ENCODE data around the gene TBC1D1. TPM values are rescaled to one million over a fixed set of nuclear protein-coding genes. Genes with fewer than 3 reads are reported as not detected.

Gene TBC1D1
- total and polyA plus RNA-seq, 10 donors, result 49.3 to 142 (median 95.5) TPM

DNA sequence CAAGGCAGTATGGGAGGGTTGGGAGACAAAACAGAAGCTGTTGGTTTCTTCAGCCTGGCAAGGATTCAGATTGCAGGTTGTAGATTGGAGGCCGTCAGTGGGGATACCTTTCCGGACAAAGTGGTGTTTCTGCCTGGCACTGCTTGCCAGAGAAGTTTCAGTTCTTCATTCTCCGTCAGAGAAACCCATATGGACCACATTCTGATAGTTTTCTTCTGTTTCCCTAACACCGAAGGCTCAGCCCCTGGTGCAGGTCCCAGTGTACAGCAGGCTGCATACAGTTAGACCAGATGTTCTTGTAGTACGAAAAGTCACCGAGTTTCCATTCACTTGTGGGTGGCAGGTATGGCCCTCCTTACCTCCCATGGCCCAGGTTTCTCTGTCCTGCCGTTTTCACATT is 176.6 kb downstream of the TBC1D1 start:
- 68 to 80% (median 78%) methylated on average over 7 of the region's 7 CpGs for WGBS, 5 donors
- Histone ChIP-seq H3K4me3 (no peak overlapping the region), H3K27ac (peak overlapping the region in 2 of 8 donors; percentile 23 to 33), H3K36me3 (peaks cover 0 to 83% (median 18%) of the 10 kb centered on the region in 6 donors), H3K9me3 (no peaks in the 10 kb centered on the region), H3K4me1 (peaks cover 0 to 53% (median 25%) of the 10 kb centered on the region in 6 donors), H3K27me3 (replicated peaks in 1 of 7) (no peaks in the 10 kb centered on the region)
- intact Hi-C loops (cut with DNase I; ENCODE audit: low total_unique reads), result loop anchor here (10.0 kb wide), 1 partner anchor 607 kb away; no protein-coding TSS in a partner anchor
- no peak for DNase-seq
- no peak for TF ChIP-seq POLR2A (IDR thresholded peaks at IDR 0.05)
- no peak for TF ChIP-seq POLR2AphosphoS5 (IDR thresholded peaks at IDR 0.05)
- TF ChIP-seq, protein P1, sequence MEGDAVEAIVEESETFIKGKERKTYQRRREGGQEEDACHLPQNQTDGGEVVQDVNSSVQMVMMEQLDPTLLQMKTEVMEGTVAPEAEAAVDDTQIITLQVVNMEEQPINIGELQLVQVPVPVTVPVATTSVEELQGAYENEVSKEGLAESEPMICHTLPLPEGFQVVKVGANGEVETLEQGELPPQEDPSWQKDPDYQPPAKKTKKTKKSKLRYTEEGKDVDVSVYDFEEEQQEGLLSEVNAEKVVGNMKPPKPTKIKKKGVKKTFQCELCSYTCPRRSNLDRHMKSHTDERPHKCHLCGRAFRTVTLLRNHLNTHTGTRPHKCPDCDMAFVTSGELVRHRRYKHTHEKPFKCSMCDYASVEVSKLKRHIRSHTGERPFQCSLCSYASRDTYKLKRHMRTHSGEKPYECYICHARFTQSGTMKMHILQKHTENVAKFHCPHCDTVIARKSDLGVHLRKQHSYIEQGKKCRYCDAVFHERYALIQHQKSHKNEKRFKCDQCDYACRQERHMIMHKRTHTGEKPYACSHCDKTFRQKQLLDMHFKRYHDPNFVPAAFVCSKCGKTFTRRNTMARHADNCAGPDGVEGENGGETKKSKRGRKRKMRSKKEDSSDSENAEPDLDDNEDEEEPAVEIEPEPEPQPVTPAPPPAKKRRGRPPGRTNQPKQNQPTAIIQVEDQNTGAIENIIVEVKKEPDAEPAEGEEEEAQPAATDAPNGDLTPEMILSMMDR (IDR thresholded peaks at IDR 0.05 in 8 of 11, conservative IDR thresholded peaks at IDR 0.05 in 3 of 11), result no peak

DNA sequence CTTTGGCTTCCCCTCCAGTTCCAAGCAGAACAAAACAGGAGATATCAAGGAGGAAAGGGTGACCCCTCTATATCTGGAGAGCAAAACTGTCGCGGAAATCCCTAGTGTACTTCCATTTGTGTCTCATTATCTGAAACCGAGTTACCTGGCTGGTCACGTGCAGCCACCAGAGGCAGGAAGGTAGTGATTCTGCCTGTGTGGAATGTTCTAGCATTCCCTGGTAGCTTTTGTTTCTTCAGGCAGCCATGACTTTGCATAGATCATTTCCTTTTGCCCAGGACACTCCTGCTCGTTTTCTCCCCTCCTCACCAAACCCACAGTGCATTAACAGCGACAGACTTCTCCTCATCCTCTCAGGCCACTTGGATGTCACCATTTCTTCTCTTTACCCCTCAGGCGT is 177.2 kb downstream of the TBC1D1 start:
- H3K4me3 ChIP-seq, result no peak overlapping the region
- no peak for DNase-seq
- H3K4me1 ChIP-seq, result peaks cover 0 to 54% (median 23%) of the 10 kb centered on the region in 6 donors
- intact Hi-C loops (cut with DNase I; ENCODE audit: low total_unique reads), result loop anchor here (10.0 kb wide), 1 partner anchor 607 kb away; no protein-coding TSS in a partner anchor
- no peaks in the 10 kb centered on the region for H3K27me3 ChIP-seq (replicated peaks in 1 of 7)
- 81 to 93% (median 88%) methylated on average over 7 of the region's 7 CpGs for WGBS, 5 donors
- TF ChIP-seq POLR2A (IDR thresholded peaks at IDR 0.05), result no peak
- no peak for TF ChIP-seq POLR2AphosphoS5 (IDR thresholded peaks at IDR 0.05)
- TF ChIP-seq, protein P1 (IDR thresholded peaks at IDR 0.05 in 8 of 11, conservative IDR thresholded peaks at IDR 0.05 in 3 of 11), result no peak
- peak overlapping the region in 2 of 8 donors; percentile 3 to 23 for H3K27ac ChIP-seq
- no peaks in the 10 kb centered on the region for H3K9me3 ChIP-seq
- peaks cover 0 to 82% (median 22%) of the 10 kb centered on the region in 6 donors for H3K36me3 ChIP-seq

DNA sequence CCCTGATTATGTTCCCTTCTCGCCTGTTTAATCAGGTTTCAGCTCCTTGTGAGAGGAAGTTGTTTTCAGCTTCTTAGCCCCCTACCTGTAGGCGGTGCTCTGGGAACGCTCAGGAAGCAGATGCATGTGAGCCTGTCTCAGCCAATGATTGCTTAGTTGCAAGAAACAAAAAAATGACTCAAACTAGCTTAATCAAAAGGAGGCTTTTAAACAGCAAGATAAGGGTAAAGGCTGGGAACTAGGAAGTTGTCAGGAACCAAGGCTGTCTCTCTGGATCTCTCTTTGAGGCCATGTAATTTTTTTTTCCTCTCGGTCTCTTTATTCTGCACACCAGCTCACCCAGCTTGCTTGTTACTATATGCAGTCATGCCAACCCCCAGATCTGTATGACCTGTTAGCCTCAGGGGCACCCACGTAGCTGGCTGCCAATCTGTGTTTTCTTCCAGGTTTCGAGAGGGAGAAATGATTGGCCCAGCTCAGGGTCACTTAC is 178.4 kb downstream of the TBC1D1 start:
- H3K27me3 ChIP-seq (replicated peaks in 1 of 7), result no peaks in the 10 kb centered on the region
- peaks cover 0 to 65% (median 23%) of the 10 kb centered on the region in 6 donors for H3K4me1 ChIP-seq
- WGBS, 5 donors, result 35 to 51% (median 47%) methylated on average over 6 of the region's 6 CpGs
- no peak for TF ChIP-seq POLR2A (IDR thresholded peaks at IDR 0.05)
- TF ChIP-seq, protein P1 (IDR thresholded peaks at IDR 0.05 in 8 of 11, conservative IDR thresholded peaks at IDR 0.05 in 3 of 11), result peak in 4 of 11 experiments; percentile 10 to 45 (median 20)
- TF ChIP-seq POLR2AphosphoS5 (IDR thresholded peaks at IDR 0.05), result no peak
- no peaks in the 10 kb centered on the region for H3K9me3 ChIP-seq
- DNase-seq, result no peak
- H3K4me3 ChIP-seq, result no peak overlapping the region
- peak overlapping the region in 4 of 8 donors; percentile 5 to 42 (median 19) for H3K27ac ChIP-seq
- peaks cover 0 to 82% (median 22%) of the 10 kb centered on the region in 6 donors for H3K36me3 ChIP-seq
- intact Hi-C loops (cut with DNase I; ENCODE audit: low total_unique reads), result loop anchor here (10.0 kb wide), 1 partner anchor 605 kb away; no protein-coding TSS in a partner anchor

DNA sequence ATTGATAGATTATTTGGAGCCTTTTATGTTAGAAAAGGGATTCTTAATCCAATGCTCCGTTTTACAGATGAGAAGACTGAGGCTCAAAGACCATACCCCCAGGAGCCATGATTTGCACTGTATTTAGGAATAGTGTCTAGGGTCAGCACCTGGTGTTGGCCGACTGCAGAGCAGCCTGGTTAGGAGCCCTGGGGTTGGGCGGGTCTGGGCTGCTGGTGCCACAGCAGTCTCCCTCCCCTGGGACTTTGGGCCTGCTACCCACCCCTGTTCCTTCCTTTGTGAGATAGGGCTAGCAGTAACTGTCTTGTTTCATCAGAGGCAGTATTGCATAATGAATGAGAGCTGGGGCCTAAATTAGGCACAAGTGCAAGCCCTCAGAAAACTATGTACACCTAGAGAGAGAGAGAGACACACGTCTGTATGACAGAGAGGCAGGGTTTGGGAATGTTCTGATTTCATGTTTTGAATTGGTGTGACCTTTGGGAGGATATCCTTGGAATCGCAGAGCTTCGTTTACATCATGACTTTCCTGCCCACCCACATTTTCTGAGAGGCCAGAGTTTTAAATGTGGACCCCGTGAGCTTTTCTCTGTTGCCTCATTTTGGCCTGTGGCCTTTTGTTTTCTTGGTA is 181.0 kb downstream of the TBC1D1 start:
- Histone ChIP-seq H3K36me3 (peaks cover 0 to 80% (median 13%) of the 10 kb centered on the region in 6 donors), H3K27ac (peak overlapping the region in 7 of 8 donors; percentile 9 to 81 (median 70)), H3K9me3 (no peaks in the 10 kb centered on the region), H3K4me1 (peaks cover 0 to 87% (median 31%) of the 10 kb centered on the region in 6 donors), H3K27me3 (replicated peaks in 1 of 7) (no peaks in the 10 kb centered on the region), H3K4me3 (no peak overlapping the region)
- no peak for TF ChIP-seq POLR2A (IDR thresholded peaks at IDR 0.05)
- TF ChIP-seq, protein P1 (IDR thresholded peaks at IDR 0.05 in 8 of 11, conservative IDR thresholded peaks at IDR 0.05 in 3 of 11), result no peak
- peak; percentile 15 to 30 (median 17) for TF ChIP-seq POLR2AphosphoS5 (IDR thresholded peaks at IDR 0.05)
- no peak for DNase-seq
- intact Hi-C loops (cut with DNase I; ENCODE audit: low total_unique reads), result no loop called here
- 37 to 58% (median 42%) methylated on average over 7 of the region's 7 CpGs for WGBS, 5 donors

Data from spleen (tissue), 11 donors.